Tibial nerve (tissue), 3 donors: ENCODE results near the gene THEM5.

Experiments used
- POLR2A ChIP-seq, 2 donors: fragments of 450-650 bp; IDR thresholded peaks; one replicate each; pipeline ENCODE4 v1.6.1; 2017; ENCODE audit warnings: antibody characterized with exemption in 2 of 2, mild to moderate bottlenecking in 2 of 2, moderate library complexity in 2 of 2
- TF ChIP-seq, protein P1 (sequence below), 5 experiments: fragments of 200-600 bp in 3 of 5; fragments of 450-650 bp in 2 of 5; sonication (generic) in 3 of 5; IDR thresholded peaks; one replicate each; pipeline ENCODE4 v1.5.1; 2016 to 2019; ENCODE audit warnings: antibody characterized with exemption in 5 of 5, mild to moderate bottlenecking in 3 of 5, moderate library complexity in 2 of 5

DNA sequence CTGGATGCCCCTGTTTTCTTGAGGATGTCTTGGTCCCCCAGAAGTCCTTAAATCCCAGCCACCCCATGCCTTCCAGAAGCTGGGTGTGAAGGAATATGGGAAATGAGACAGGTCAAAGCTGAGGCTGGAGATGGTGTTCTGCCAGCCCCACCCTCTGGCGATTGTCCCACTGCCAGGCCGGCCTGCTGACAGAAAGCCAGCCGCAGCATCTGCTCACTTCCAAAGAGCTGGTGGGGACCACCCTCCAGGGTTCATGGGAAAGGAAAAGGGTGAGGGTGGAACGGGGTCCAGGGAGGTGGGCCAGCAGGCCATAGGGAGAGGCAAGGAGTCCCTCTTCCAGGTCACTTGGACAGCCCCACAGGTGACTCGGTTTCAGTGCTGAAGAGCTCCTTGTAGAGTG lies 46.4 kb downstream of the THEM5 start:
- TF ChIP-seq, protein P1, sequence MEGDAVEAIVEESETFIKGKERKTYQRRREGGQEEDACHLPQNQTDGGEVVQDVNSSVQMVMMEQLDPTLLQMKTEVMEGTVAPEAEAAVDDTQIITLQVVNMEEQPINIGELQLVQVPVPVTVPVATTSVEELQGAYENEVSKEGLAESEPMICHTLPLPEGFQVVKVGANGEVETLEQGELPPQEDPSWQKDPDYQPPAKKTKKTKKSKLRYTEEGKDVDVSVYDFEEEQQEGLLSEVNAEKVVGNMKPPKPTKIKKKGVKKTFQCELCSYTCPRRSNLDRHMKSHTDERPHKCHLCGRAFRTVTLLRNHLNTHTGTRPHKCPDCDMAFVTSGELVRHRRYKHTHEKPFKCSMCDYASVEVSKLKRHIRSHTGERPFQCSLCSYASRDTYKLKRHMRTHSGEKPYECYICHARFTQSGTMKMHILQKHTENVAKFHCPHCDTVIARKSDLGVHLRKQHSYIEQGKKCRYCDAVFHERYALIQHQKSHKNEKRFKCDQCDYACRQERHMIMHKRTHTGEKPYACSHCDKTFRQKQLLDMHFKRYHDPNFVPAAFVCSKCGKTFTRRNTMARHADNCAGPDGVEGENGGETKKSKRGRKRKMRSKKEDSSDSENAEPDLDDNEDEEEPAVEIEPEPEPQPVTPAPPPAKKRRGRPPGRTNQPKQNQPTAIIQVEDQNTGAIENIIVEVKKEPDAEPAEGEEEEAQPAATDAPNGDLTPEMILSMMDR (IDR thresholded peaks at IDR 0.05): no peak
- no peak for TF ChIP-seq POLR2A (IDR thresholded peaks at IDR 0.05)
